Esophagus squamous epithelium (tissue), 4 donors: ENCODE measurements around the gene INPP4B.

Experiments used
- POLR2A ChIP-seq, 4 donors: fragments of 450-650 bp; IDR thresholded peaks; one replicate each; pipeline ENCODE4 v1.6.1; 2017; ENCODE audit warnings: antibody characterized with exemption in 4 of 4, mild to moderate bottlenecking in 4 of 4, moderate library complexity in 3 of 4
- TF ChIP-seq, protein P1 (sequence below), 6 experiments: fragments of 450-650 bp in 4 of 6; fragments of 200-600 bp in 2 of 6; sonication (generic) in 2 of 6; IDR thresholded peaks; one replicate each; pipeline ENCODE4 v1.5.1; 2016 to 2019; ENCODE audit warnings: antibody characterized with exemption in 6 of 6, mild to moderate bottlenecking in 4 of 6, moderate library complexity in 4 of 6

DNA sequence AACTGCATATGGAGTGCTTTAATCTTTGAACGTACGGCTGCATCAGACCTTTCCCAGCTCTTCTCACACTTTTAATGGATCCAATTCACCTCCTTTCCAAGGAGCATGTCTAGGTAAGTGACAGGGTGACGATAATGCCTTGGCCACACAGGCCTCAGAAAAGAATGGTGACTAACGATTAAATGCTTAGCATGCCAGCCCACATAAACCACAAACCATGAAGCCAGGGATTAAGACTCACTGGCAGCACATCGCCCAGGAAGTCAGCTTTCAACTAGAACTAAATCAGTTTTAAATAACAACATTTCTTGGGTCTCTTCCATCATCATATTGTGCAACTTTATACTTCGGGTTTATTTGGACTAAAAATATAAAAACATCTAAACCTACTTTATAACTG lies 28.7 kb downstream of the INPP4B start:
- TF ChIP-seq, protein P1, sequence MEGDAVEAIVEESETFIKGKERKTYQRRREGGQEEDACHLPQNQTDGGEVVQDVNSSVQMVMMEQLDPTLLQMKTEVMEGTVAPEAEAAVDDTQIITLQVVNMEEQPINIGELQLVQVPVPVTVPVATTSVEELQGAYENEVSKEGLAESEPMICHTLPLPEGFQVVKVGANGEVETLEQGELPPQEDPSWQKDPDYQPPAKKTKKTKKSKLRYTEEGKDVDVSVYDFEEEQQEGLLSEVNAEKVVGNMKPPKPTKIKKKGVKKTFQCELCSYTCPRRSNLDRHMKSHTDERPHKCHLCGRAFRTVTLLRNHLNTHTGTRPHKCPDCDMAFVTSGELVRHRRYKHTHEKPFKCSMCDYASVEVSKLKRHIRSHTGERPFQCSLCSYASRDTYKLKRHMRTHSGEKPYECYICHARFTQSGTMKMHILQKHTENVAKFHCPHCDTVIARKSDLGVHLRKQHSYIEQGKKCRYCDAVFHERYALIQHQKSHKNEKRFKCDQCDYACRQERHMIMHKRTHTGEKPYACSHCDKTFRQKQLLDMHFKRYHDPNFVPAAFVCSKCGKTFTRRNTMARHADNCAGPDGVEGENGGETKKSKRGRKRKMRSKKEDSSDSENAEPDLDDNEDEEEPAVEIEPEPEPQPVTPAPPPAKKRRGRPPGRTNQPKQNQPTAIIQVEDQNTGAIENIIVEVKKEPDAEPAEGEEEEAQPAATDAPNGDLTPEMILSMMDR (IDR thresholded peaks at IDR 0.05) = no peak
- TF ChIP-seq POLR2A (IDR thresholded peaks at IDR 0.05) = no peak
